Activated B cell treated with CpG ODN at 0.5 μM for 24 hours (primary cell): ENCODE results near the gene MRPL27. TPM values are rescaled to one million over a fixed set of nuclear protein-coding genes. Genes with fewer than 3 reads are reported as not detected.
"Not testable (repeated sequence)": the region's sequence is repeated elsewhere in the genome, so short reads cannot be mapped to it uniquely, and the experiment has no call there.

Experiments used
- ATAC-seq: fragments of 200-7000 bp; cut with Tn5 transposase; one replicate; pipeline ENCODE4 v1.10.0; 2021; ENCODE audit warnings: low read depth, mild to moderate bottlenecking, moderate library complexity
- CTCF ChIA-PET: fragments of 350-600 bp; sonication (Branson Sonifier 250); formaldehyde crosslinking; loops from one replicate; lab custom pipeline; 2021; ENCODE audit warnings: antibody characterized with exemption; lab: Charles Lee
- POLR2A ChIA-PET: fragments of 350-600 bp; sonication (Branson Sonifier 250); formaldehyde crosslinking; loops from one replicate; lab custom pipeline; 2021; ENCODE audit warnings: antibody characterized with exemption; lab: Charles Lee
- DNase-seq: peaks from one replicate; pipeline ENCODE4 v3.0.0; 2022
- H3K27ac Mint-ChIP-seq: one replicate; pipeline ENCODE4 v1.8.0; 2020; ENCODE audit warnings: mixed read lengths
- H3K27me3 Mint-ChIP-seq: one replicate; pipeline ENCODE4 v1.8.0; 2021; ENCODE audit warnings: mixed read lengths
- H3K36me3 Mint-ChIP-seq: one replicate; pipeline ENCODE4 v1.8.0; 2021; ENCODE audit warnings: low read depth, mixed read lengths
- H3K4me1 Mint-ChIP-seq: one replicate; pipeline ENCODE4 v1.8.0; 2021; ENCODE audit warnings: mixed read lengths
- H3K4me3 Mint-ChIP-seq: one replicate; pipeline ENCODE4 v1.8.0; 2020; ENCODE audit warnings: mild to moderate bottlenecking, mixed read lengths
- H3K9me3 Mint-ChIP-seq: one replicate; pipeline ENCODE4 v1.8.0; 2020; ENCODE audit warnings: mixed read lengths
- CTCF ChIP-seq: fragments of 200-600 bp; IDR thresholded peaks from one replicate; pipeline ENCODE4 v1.8.0; 2022; ENCODE audit warnings: antibody characterized with exemption, mild to moderate bottlenecking
- intact Hi-C: fragments of 100-400 bp; cut with micrococcal nuclease; formaldehyde crosslinking; loops from one replicate; pipeline ENCODE4 v1.15.1; 2024
- total RNA-seq: library from RNA; stranded (reverse); gene quantifications from 2 replicates; pipeline ENCODE4 v1.2.3, GENCODE V29; 2022

The MRPL27 gene
- 45.0 and 49.2 TPM in 2 replicates for total RNA-seq

- H3K4me1 Mint-ChIP-seq, result peaks cover 20% of the 10 kb centered on the region
- H3K27me3 Mint-ChIP-seq, result no peaks in the 10 kb centered on the region
- POLR2A ChIA-PET, result interaction anchor here (1.3 to 2.9 kb wide), 4 partner anchors 13 to 27 kb away, joined by 3 to 15 read pairs (median 4); partner anchors contain the start of genes LRRC59 and XYLT2
- H3K9me3 Mint-ChIP-seq, result no peaks in the 10 kb centered on the region
- H3K4me3 Mint-ChIP-seq, result peak within 1 kb of the TSS; percentile 99
- peak within 1 kb of the TSS; percentile 100 for H3K27ac Mint-ChIP-seq
- H3K36me3 Mint-ChIP-seq, result peaks cover 43% of the 10 kb centered on the region
- CTCF ChIA-PET, result interaction anchor here (0.7 kb wide), 1 partner anchor 24 kb away, joined by 3 read pairs; the partner anchor contains the start of gene LRRC59
- ATAC-seq, result peak; percentile 93
- peak; percentile 85 for DNase-seq
- intact Hi-C loops, result loop anchor here (1.0 to 2.0 kb wide), 3 partner anchors 24 to 54 kb away; partner anchors contain the start of genes ACSF2 and LRRC59
- no peak for TF ChIP-seq CTCF
Measured at GRCh38 chr17:50372758-50373556, at the start of gene MRPL27, which contains the start of gene EME1. TSS of gene MRPL27 (minus strand) at chr17:50373184. CDS start at chr17:50373170, 14 bp downstream. TSS of gene EME1 (plus strand) at chr17:50373229. CDS start at chr17:50375209, 1,980 bp downstream.

- POLR2A ChIA-PET, result interaction anchor here (2.7 kb wide), 1 partner anchor 25 kb away, joined by 33 read pairs; the partner anchor contains the start of gene LRRC59
- H3K9me3 Mint-ChIP-seq, result peaks cover 6% of the 10 kb centered on the region
- intact Hi-C loops, result no loop called here
- no peak for ATAC-seq
- peaks cover 2% of the 10 kb centered on the region for H3K36me3 Mint-ChIP-seq
- H3K4me3 Mint-ChIP-seq, result no peak overlapping the region
- no peak for TF ChIP-seq CTCF
- H3K4me1 Mint-ChIP-seq, result peaks cover 49% of the 10 kb centered on the region
- DNase-seq, result no peak
- CTCF ChIA-PET, result interaction anchor here (1.5 to 3.6 kb wide), 2 partner anchors 25 to 57 kb away, joined by 4 to 29 read pairs; partner anchors contain the start of gene LRRC59
- no peaks in the 10 kb centered on the region for H3K27me3 Mint-ChIP-seq
- H3K27ac Mint-ChIP-seq, result peak overlapping the region; percentile 65
Measured at GRCh38 chr17:50422738-50423137, 49.8 kb upstream of the MRPL27 start.

GRCh38 chr17:50421308-50422051 lies 48.5 kb upstream of the MRPL27 start:
- intact Hi-C loops, result loop anchor here (1.0 kb wide), 2 partner anchors 24 to 58 kb away; partner anchors contain the start of gene LRRC59
- H3K9me3 Mint-ChIP-seq, result peaks cover 6% of the 10 kb centered on the region
- DNase-seq (no peak), ATAC-seq (peak; percentile 47)
- ChIA-PET CTCF (interaction anchor here (1.3 to 3.6 kb wide), 3 partner anchors 24 to 59 kb away, joined by 4 to 29 read pairs (median 5); partner anchors contain the start of gene LRRC59), POLR2A (interaction anchor here (0.5 to 2.7 kb wide), 5 partner anchors 9 to 297 kb away, joined by 3 to 33 read pairs (median 7); partner anchors contain the start of gene LRRC59)
- no peak for TF ChIP-seq CTCF
- peaks cover 2% of the 10 kb centered on the region for H3K36me3 Mint-ChIP-seq
- H3K4me3 Mint-ChIP-seq, result peak overlapping the region; percentile 71
- no peaks in the 10 kb centered on the region for H3K27me3 Mint-ChIP-seq
- peak overlapping the region; percentile 91 for H3K27ac Mint-ChIP-seq
- peaks cover 37% of the 10 kb centered on the region for H3K4me1 Mint-ChIP-seq

- ChIA-PET POLR2A (interaction anchor here (0.6 to 2.7 kb wide), 3 partner anchors 10 to 23 kb away, joined by 3 to 33 read pairs (median 3); partner anchors contain the start of gene LRRC59), CTCF (interaction anchor here (1.3 to 3.6 kb wide), 2 partner anchors 23 to 58 kb away, joined by 5 to 29 read pairs; partner anchors contain the start of gene LRRC59)
- Mint-ChIP-seq H3K36me3 (no peaks in the 10 kb centered on the region), H3K4me1 (peaks cover 34% of the 10 kb centered on the region), H3K4me3 (no peak overlapping the region), H3K27me3 (no peaks in the 10 kb centered on the region), H3K9me3 (peaks cover 6% of the 10 kb centered on the region), H3K27ac (peak overlapping the region; percentile 91)
- DNase-seq, result no peak
- no peak for ATAC-seq
- intact Hi-C loops, result loop anchor here (1.0 kb wide), 2 partner anchors 23 to 59 kb away; partner anchors contain the start of gene LRRC59
- TF ChIP-seq CTCF, result no peak
Measured at GRCh38 chr17:50420419-50421112, 47.6 kb upstream of the MRPL27 start.

- H3K9me3 Mint-ChIP-seq, ATAC-seq, intact Hi-C loops, H3K36me3 Mint-ChIP-seq, H3K4me3 Mint-ChIP-seq, DNase-seq, H3K27me3 Mint-ChIP-seq, POLR2A ChIA-PET: not testable (repeated sequence)
- peaks cover 28% of the 10 kb centered on the region for H3K4me1 Mint-ChIP-seq
- H3K27ac Mint-ChIP-seq, result peak overlapping the region; percentile 73
- CTCF ChIA-PET, result interaction anchor here (3.6 kb wide), 1 partner anchor 22 kb away, joined by 29 read pairs; the partner anchor contains the start of gene LRRC59
Measured at GRCh38 chr17:50419577-50419976, 46.6 kb upstream of the MRPL27 start.
